ENCODE measurements around the gene EPO.

EPO gene

GRCh38 chr7:100680576-100681271 lies 39.5 kb upstream of the EPO start:
- H4K20me1 ChIP-seq (ENCODE audit: insufficient read depth), result no peaks in the 10 kb centered on the region
- peaks cover 10% of the 10 kb centered on the region for H3K4me1 ChIP-seq (ENCODE audit: low read depth, poor library complexity, severe bottlenecking)
- no peak for TF ChIP-seq CTCF (conservative IDR thresholded peaks at IDR 0.05; ENCODE audit: low read depth, low read length)
- peaks cover 12% of the 10 kb centered on the region; the same call in 1 of the 2 replicates for H3K79me2 ChIP-seq (ENCODE audit: insufficient read depth, low read depth)
- no peak overlapping the region for H3K27ac ChIP-seq
- H3K27me3 ChIP-seq (ENCODE audit: insufficient read depth, low read depth), result no peaks in the 10 kb centered on the region
- H2AFZ ChIP-seq (ENCODE audit: low read depth), result no peak overlapping the region
- peaks cover 3% of the 10 kb centered on the region; the same call in 1 of the 2 replicates for H3K36me3 ChIP-seq (ENCODE audit: insufficient read depth)
- H3K4me2 ChIP-seq, result no peak overlapping the region
- H3K9ac ChIP-seq, result no peak overlapping the region
- no peak overlapping the region for H3K4me3 ChIP-seq (IDR thresholded peaks at IDR 0.05; ENCODE audit: insufficient read depth, low read depth, low read length)

- TF ChIP-seq CTCF (conservative IDR thresholded peaks at IDR 0.05; ENCODE audit: low read depth, low read length), result no peak
- Histone ChIP-seq H3K4me1 (ENCODE audit: low read depth, poor library complexity, severe bottlenecking) (peaks cover 5% of the 10 kb centered on the region), H3K4me3 (IDR thresholded peaks at IDR 0.05; ENCODE audit: insufficient read depth, low read depth, low read length) (no peak overlapping the region), H3K4me2 (no peak overlapping the region), H3K27me3 (ENCODE audit: insufficient read depth, low read depth) (no peaks in the 10 kb centered on the region), H2AFZ (ENCODE audit: low read depth) (no peak overlapping the region), H3K36me3 (ENCODE audit: insufficient read depth) (peaks cover 3% of the 10 kb centered on the region; the same call in 1 of the 2 replicates), H4K20me1 (ENCODE audit: insufficient read depth) (no peaks in the 10 kb centered on the region), H3K79me2 (ENCODE audit: insufficient read depth, low read depth) (peaks cover 6% of the 10 kb centered on the region; the same call in 1 of the 2 replicates), H3K9ac (no peak overlapping the region), H3K27ac (no peak overlapping the region)
Measured at GRCh38 chr7:100681491-100682227, 38.6 kb upstream of the EPO start.

- peaks cover 3% of the 10 kb centered on the region; the same call in 1 of the 2 replicates for H3K36me3 ChIP-seq (ENCODE audit: insufficient read depth)
- no peak overlapping the region for H3K27ac ChIP-seq
- no peaks in the 10 kb centered on the region for H4K20me1 ChIP-seq (ENCODE audit: insufficient read depth)
- no peak for TF ChIP-seq CTCF (conservative IDR thresholded peaks at IDR 0.05; ENCODE audit: low read depth, low read length)
- H2AFZ ChIP-seq (ENCODE audit: low read depth), result no peak overlapping the region
- no peak overlapping the region for H3K4me2 ChIP-seq
- H3K4me3 ChIP-seq (IDR thresholded peaks at IDR 0.05; ENCODE audit: insufficient read depth, low read depth, low read length), result no peak overlapping the region
- no peaks in the 10 kb centered on the region for H3K27me3 ChIP-seq (ENCODE audit: insufficient read depth, low read depth)
- no peak overlapping the region for H3K9ac ChIP-seq
- H3K79me2 ChIP-seq (ENCODE audit: insufficient read depth, low read depth), result 0 out of 2 replicates have a peak, but pooled peaks cover under 1% of the 10 kb centered on the region
- H3K4me1 ChIP-seq (ENCODE audit: low read depth, poor library complexity, severe bottlenecking), result peaks cover 4% of the 10 kb centered on the region
Measured at GRCh38 chr7:100682228-100682741, 38.0 kb upstream of the EPO start.

- H3K4me3 ChIP-seq (IDR thresholded peaks at IDR 0.05; ENCODE audit: insufficient read depth, low read depth, low read length), result no peak overlapping the region
- peaks cover 4% of the 10 kb centered on the region for H3K4me1 ChIP-seq (ENCODE audit: low read depth, poor library complexity, severe bottlenecking)
- no peaks in the 10 kb centered on the region for H4K20me1 ChIP-seq (ENCODE audit: insufficient read depth)
- peaks cover 3% of the 10 kb centered on the region; the same call in 1 of the 2 replicates for H3K36me3 ChIP-seq (ENCODE audit: insufficient read depth)
- TF ChIP-seq CTCF (conservative IDR thresholded peaks at IDR 0.05; ENCODE audit: low read depth, low read length), result no peak
- H3K9ac ChIP-seq, result no peak overlapping the region
- no peak overlapping the region for H3K4me2 ChIP-seq
- no peaks in the 10 kb centered on the region for H3K79me2 ChIP-seq (ENCODE audit: insufficient read depth, low read depth)
- no peaks in the 10 kb centered on the region for H3K27me3 ChIP-seq (ENCODE audit: insufficient read depth, low read depth)
- no peak overlapping the region for H3K27ac ChIP-seq
- H2AFZ ChIP-seq (ENCODE audit: low read depth), result no peak overlapping the region
Measured at GRCh38 chr7:100682991-100683658, 37.1 kb upstream of the EPO start.
